HEK293 (cell line): ENCODE measurements around the gene SLC39A12.

Experiments
- CTCF ChIA-PET: fragments of 350-600 bp; formaldehyde crosslinking; extraction: SDS; loops from one replicate; lab custom pipeline; 2021; ENCODE audit warnings: antibody characterized with exemption; lab: Yijun Ruan, JAX
- POLR2A ChIA-PET: fragments of 300-600 bp; formaldehyde crosslinking; extraction: SDS; loops from one replicate; lab custom pipeline; 2020; ENCODE audit warnings: antibody characterized with exemption, inconsistent platforms; lab: Yijun Ruan, JAX
- H3K27ac ChIP-seq: fragments of 200-500 bp; sonication (Bioruptor generic); 2 replicates; pipeline ENCODE4 v1.5.1; 2014; ENCODE audit warnings: low read depth, low read length, control low read depth, inconsistent platforms; ENCODE audit errors: extremely low read depth
- H3K36me3 ChIP-seq, 2 experiments: fragments of 200-500 bp in 1 of 2; sonication (Bioruptor generic) in 1 of 2; 1 replicate in 1 of 2; 2 replicates in 1 of 2; pipeline ENCODE4 v1.5.1; 2014 to 2017; ENCODE audit warnings: inconsistent platforms in 2 of 2, low read length in 2 of 2; ENCODE audit not compliant: control insufficient read depth in 2 of 2, insufficient read depth in 1 of 2
- H3K4me1 ChIP-seq: fragments of 200-500 bp; sonication (Bioruptor generic); 2 replicates; pipeline ENCODE4 v1.5.1; 2014; ENCODE audit warnings: mild to moderate bottlenecking, low read length, inconsistent platforms; ENCODE audit not compliant: control insufficient read depth, insufficient read depth
- H3K4me3 ChIP-seq: 2 replicates; pipeline ENCODE4 v1.5.1; 2011; ENCODE audit warnings: low read depth, mild to moderate bottlenecking, control low read depth, low read length, moderate library complexity
- H3K9me3 ChIP-seq: fragments of 200-500 bp; sonication (Bioruptor generic); 2 replicates; pipeline ENCODE4 v1.5.1; 2014; ENCODE audit warnings: low read depth, low read length, inconsistent platforms; ENCODE audit not compliant: control insufficient read depth, insufficient read depth
- GLI4 ChIP-seq: fragments of 450-650 bp; formaldehyde crosslinking; IDR thresholded peaks from 2 replicates; pipeline ENCODE4 v1.5.1; 2016; ENCODE audit warnings: missing biosample characterization, missing genetic modification characterization
- KLF17 ChIP-seq: fragments of 450-650 bp; formaldehyde crosslinking; IDR thresholded peaks from 2 replicates; pipeline ENCODE4 v1.5.1; 2016; ENCODE audit warnings: missing biosample characterization, missing genetic modification characterization
- MEIS1 ChIP-seq: sonication (generic); formaldehyde crosslinking; IDR thresholded peaks from 2 replicates; pipeline ENCODE4 v1.8.1; 2022; ENCODE audit warnings: missing genetic modification reagents, mild to moderate bottlenecking, borderline replicate concordance
- OSR2 ChIP-seq: fragments of 450-650 bp; formaldehyde crosslinking; IDR thresholded peaks from 2 replicates; pipeline ENCODE4 v1.5.1; 2016; ENCODE audit warnings: missing biosample characterization, missing genetic modification characterization
- PBX3 ChIP-seq: sonication (generic); formaldehyde crosslinking; IDR thresholded peaks from 2 replicates; pipeline ENCODE4 v1.8.1; 2022; ENCODE audit warnings: mild to moderate bottlenecking, moderate library complexity, missing genetic modification reagents
- PRDM2 ChIP-seq: fragments of 450-650 bp; formaldehyde crosslinking; IDR thresholded peaks from 2 replicates; pipeline ENCODE4 v1.5.1; 2016; ENCODE audit warnings: missing biosample characterization, missing genetic modification characterization, borderline replicate concordance
- REPIN1 ChIP-seq: fragments of 450-650 bp; formaldehyde crosslinking; IDR thresholded peaks from 2 replicates; pipeline ENCODE4 v1.5.1; 2017; ENCODE audit warnings: missing biosample characterization, missing genetic modification characterization, low read depth
- ZBTB20 ChIP-seq: fragments of 450-650 bp; formaldehyde crosslinking; IDR thresholded peaks from 2 replicates; pipeline ENCODE4 v1.5.1; 2016; ENCODE audit warnings: missing biosample characterization, missing genetic modification characterization
- ZBTB21 ChIP-seq: fragments of 450-650 bp; formaldehyde crosslinking; IDR thresholded peaks from 2 replicates; pipeline ENCODE4 v1.5.1; 2017; ENCODE audit warnings: missing biosample characterization, missing genetic modification characterization
- ZBTB44 ChIP-seq: fragments of 450-650 bp; IDR thresholded peaks from 2 replicates; pipeline ENCODE4 v1.5.1; 2018; ENCODE audit warnings: missing biosample characterization, mild to moderate bottlenecking, missing genetic modification characterization
- ZEB2 ChIP-seq: fragments of 450-650 bp; formaldehyde crosslinking; IDR thresholded peaks from 2 replicates; pipeline ENCODE4 v1.5.1; 2016; ENCODE audit warnings: missing biosample characterization, missing genetic modification characterization
- ZFHX2 ChIP-seq: fragments of 450-650 bp; formaldehyde crosslinking; conservative IDR thresholded peaks from 2 replicates; pipeline ENCODE4 v1.5.1; 2016; ENCODE audit warnings: missing biosample characterization, missing genetic modification characterization
- ZNF202 ChIP-seq: fragments of 450-650 bp; formaldehyde crosslinking; IDR thresholded peaks from 2 replicates; pipeline ENCODE4 v1.5.1; 2016; ENCODE audit warnings: missing biosample characterization, missing genetic modification characterization, borderline replicate concordance
- ZNF362 ChIP-seq: fragments of 450-650 bp; formaldehyde crosslinking; IDR thresholded peaks from 2 replicates; pipeline ENCODE4 v1.5.1; 2016; ENCODE audit warnings: missing biosample characterization, missing genetic modification characterization
- ZNF391 ChIP-seq: fragments of 450-650 bp; formaldehyde crosslinking; IDR thresholded peaks from 2 replicates; pipeline ENCODE4 v1.5.1; 2016; ENCODE audit warnings: low read depth, missing biosample characterization, missing genetic modification characterization, borderline replicate concordance
- ZNF394 ChIP-seq: fragments of 450-650 bp; formaldehyde crosslinking; IDR thresholded peaks from 2 replicates; pipeline ENCODE4 v1.5.1; 2016; ENCODE audit warnings: missing biosample characterization, missing genetic modification characterization, mild to moderate bottlenecking, moderate library complexity, borderline replicate concordance
- ZNF433 ChIP-seq: fragments of 450-650 bp; formaldehyde crosslinking; IDR thresholded peaks from 2 replicates; pipeline ENCODE4 v1.5.1; 2016; ENCODE audit warnings: missing biosample characterization, missing genetic modification characterization, low read depth
- ZNF510 ChIP-seq: fragments of 450-650 bp; formaldehyde crosslinking; IDR thresholded peaks from 2 replicates; pipeline ENCODE4 v1.5.1; 2018; ENCODE audit warnings: mild to moderate bottlenecking, missing genetic modification characterization, missing biosample characterization; ENCODE audit not compliant: insufficient replicate concordance
- ZNF529 ChIP-seq: fragments of 450-650 bp; formaldehyde crosslinking; IDR thresholded peaks from 2 replicates; pipeline ENCODE4 v1.5.1; 2017; ENCODE audit warnings: missing genetic modification characterization, missing biosample characterization; ENCODE audit not compliant: insufficient replicate concordance
- ZNF549 ChIP-seq: fragments of 450-650 bp; IDR thresholded peaks from 2 replicates; pipeline ENCODE4 v1.5.1; 2018; ENCODE audit warnings: missing biosample characterization, missing genetic modification characterization, mild to moderate bottlenecking, inconsistent platforms, moderate library complexity
- ZNF610 ChIP-seq: fragments of 450-650 bp; formaldehyde crosslinking; IDR thresholded peaks from 2 replicates; pipeline ENCODE4 v1.5.1; 2016; ENCODE audit warnings: missing biosample characterization, missing genetic modification characterization, borderline replicate concordance
- ZNF623 ChIP-seq: fragments of 450-650 bp; formaldehyde crosslinking; IDR thresholded peaks from 2 replicates; pipeline ENCODE4 v1.5.1; 2016; ENCODE audit warnings: missing biosample characterization, missing genetic modification characterization
- ZNF624 ChIP-seq: fragments of 450-650 bp; formaldehyde crosslinking; IDR thresholded peaks from 2 replicates; pipeline ENCODE4 v1.5.1; 2017; ENCODE audit warnings: missing biosample characterization, missing genetic modification characterization
- ZNF792 ChIP-seq: fragments of 450-650 bp; formaldehyde crosslinking; IDR thresholded peaks from 2 replicates; pipeline ENCODE4 v1.5.1; 2016; ENCODE audit warnings: missing biosample characterization, missing genetic modification characterization
- TF ChIP-seq, protein P1 (sequence below): fragments of 450-650 bp; formaldehyde crosslinking; IDR thresholded peaks from 2 replicates; pipeline ENCODE4 v1.5.1; 2017; ENCODE audit warnings: missing biosample characterization, missing genetic modification characterization

Gene SLC39A12

GRCh38 chr10:18005781-18006456 is 54.2 kb downstream of the SLC39A12 start:
- no peaks in the 10 kb centered on the region for H3K36me3 ChIP-seq
- no peak overlapping the region for H3K4me3 ChIP-seq
- peak overlapping the region; percentile 51; the same call in 1 of the 2 replicates for H3K27ac ChIP-seq
- ChIA-PET CTCF (interaction anchor here (0.7 kb wide), 1 partner anchor 102 kb away, joined by 5 read pairs; no protein-coding TSS in a partner anchor), POLR2A (interaction anchor here (1.1 kb wide), 1 partner anchor 44 kb away, joined by 3 read pairs; no protein-coding TSS in a partner anchor)
- no peaks in the 10 kb centered on the region for H3K9me3 ChIP-seq
- peaks cover 5% of the 10 kb centered on the region; the same call in 1 of the 2 replicates for H3K4me1 ChIP-seq
- TF ChIP-seq ZNF624 (tag by site-specific recombination): no peak
- no peak for TF ChIP-seq ZNF792
- TF ChIP-seq REPIN1 (tag by site-specific recombination): no peak
- no peak for TF ChIP-seq ZNF202
- no peak for TF ChIP-seq ZNF394 (tag by site-specific recombination)
- TF ChIP-seq ZNF529: no peak
- 0 out of 2 replicates have a peak, but pooled peaks have one; percentile 27 for TF ChIP-seq ZBTB44 (tag by site-specific recombination)
- TF ChIP-seq ZFHX2 (tag by site-specific recombination): no peak
- TF ChIP-seq ZBTB21 (tag by site-specific recombination): 0 out of 2 replicates have a peak, but pooled peaks have one; percentile 10
- TF ChIP-seq MEIS1 (CRISPR knock-in tag): no peak
- no peak for TF ChIP-seq ZNF610
- no peak for TF ChIP-seq ZBTB20 (tag by site-specific recombination)
- no peak for TF ChIP-seq ZNF623
- TF ChIP-seq ZNF549 (tag by site-specific recombination): no peak
- TF ChIP-seq, protein P1, sequence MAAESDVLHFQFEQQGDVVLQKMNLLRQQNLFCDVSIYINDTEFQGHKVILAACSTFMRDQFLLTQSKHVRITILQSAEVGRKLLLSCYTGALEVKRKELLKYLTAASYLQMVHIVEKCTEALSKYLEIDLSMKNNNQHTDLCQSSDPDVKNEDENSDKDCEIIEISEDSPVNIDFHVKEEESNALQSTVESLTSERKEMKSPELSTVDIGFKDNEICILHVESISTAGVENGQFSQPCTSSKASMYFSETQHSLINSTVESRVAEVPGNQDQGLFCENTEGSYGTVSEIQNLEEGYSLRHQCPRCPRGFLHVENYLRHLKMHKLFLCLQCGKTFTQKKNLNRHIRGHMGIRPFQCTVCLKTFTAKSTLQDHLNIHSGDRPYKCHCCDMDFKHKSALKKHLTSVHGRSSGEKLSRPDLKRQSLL (tag by site-specific recombination): no peak
- peak; percentile 45; the same call in 1 of the 2 replicates for TF ChIP-seq ZNF391 (tag by site-specific recombination)
- peak; percentile 59; the same call in 1 of the 2 replicates for TF ChIP-seq ZEB2 (tag by site-specific recombination)
- TF ChIP-seq ZNF510: no peak
- TF ChIP-seq ZNF362 (tag by site-specific recombination): peak; percentile 60
- TF ChIP-seq KLF17 (tag by site-specific recombination): no peak
- TF ChIP-seq OSR2: peak; percentile 65
- no peak for TF ChIP-seq ZNF433 (tag by site-specific recombination)
- TF ChIP-seq PRDM2 (tag by site-specific recombination): no peak
- TF ChIP-seq GLI4 (tag by site-specific recombination): no peak
- TF ChIP-seq PBX3 (CRISPR knock-in tag): no peak
